Mesenchymal stem cell (in vitro differentiated cells and primary cell): ENCODE measurements around the gene DCLRE1C.

ENCODE experiments used
- DNase-seq: peaks from one replicate; pipeline ENCODE4 v3.0.0-alpha.2; 2013
- H2AFZ ChIP-seq: one replicate; pipeline ENCODE4 v1.6.1; 2013; ENCODE audit warnings: low read depth, mild to moderate bottlenecking, control low read depth, inconsistent platforms, low read length, moderate library complexity
- H2AK5ac ChIP-seq: 2 replicates; pipeline ENCODE4 v1.6.1; 2013; ENCODE audit warnings: low read length, moderate library complexity, mild to moderate bottlenecking, inconsistent platforms; ENCODE audit not compliant: severe bottlenecking
- H2BK120ac ChIP-seq: one replicate; pipeline ENCODE4 v1.6.1; 2013; ENCODE audit warnings: low read depth, mild to moderate bottlenecking, inconsistent platforms, low read length, moderate library complexity
- H2BK12ac ChIP-seq, 2 experiments: one replicate each; pipeline ENCODE4 v1.6.1; 2013; ENCODE audit warnings: inconsistent platforms in 2 of 2, low read length in 2 of 2, mild to moderate bottlenecking in 2 of 2, moderate library complexity in 2 of 2, control low read depth in 1 of 2
- H2BK15ac ChIP-seq: one replicate; pipeline ENCODE4 v1.6.1; 2013; ENCODE audit warnings: mild to moderate bottlenecking, low read depth, inconsistent platforms; ENCODE audit not compliant: poor library complexity, severe bottlenecking
- H2BK5ac ChIP-seq: 2 replicates; pipeline ENCODE4 v1.6.1; 2013; ENCODE audit warnings: low read depth, mild to moderate bottlenecking, low read length, control low read depth, inconsistent platforms; ENCODE audit not compliant: poor library complexity, severe bottlenecking
- H3K14ac ChIP-seq, 2 experiments: one replicate each; pipeline ENCODE4 v1.6.1; 2013; ENCODE audit warnings: inconsistent platforms in 2 of 2, low read length in 2 of 2, control low read depth in 1 of 2, mild to moderate bottlenecking in 1 of 2, moderate library complexity in 1 of 2
- H3K18ac ChIP-seq, 2 experiments: one replicate each; pipeline ENCODE4 v1.6.1; 2013; ENCODE audit warnings: inconsistent platforms in 2 of 2, low read length in 2 of 2, control low read depth in 1 of 2, low read depth in 1 of 2, mild to moderate bottlenecking in 1 of 2
- H3K23ac ChIP-seq, 2 experiments: one replicate each; pipeline ENCODE4 v1.6.1; 2013; ENCODE audit warnings: inconsistent platforms in 2 of 2, low read length in 2 of 2, mild to moderate bottlenecking in 2 of 2, moderate library complexity in 2 of 2, control low read depth in 1 of 2
- H3K27ac ChIP-seq: 2 replicates; pipeline ENCODE4 v1.5.1; 2013; ENCODE audit warnings: mild to moderate bottlenecking, moderate library complexity, low read length, control low read depth, inconsistent platforms; ENCODE audit not compliant: poor library complexity, severe bottlenecking
- H3K27me3 ChIP-seq, 2 experiments: 2 replicates each; pipeline versions ENCODE4 v1.6.1 to v1.7.0; 2013; ENCODE audit warnings: low read length in 2 of 2, mild to moderate bottlenecking in 2 of 2, moderate library complexity in 2 of 2, control low read depth in 1 of 2, inconsistent platforms in 1 of 2; ENCODE audit not compliant: control insufficient read depth in 1 of 2, insufficient read depth in 1 of 2
- H3K36me3 ChIP-seq, 2 experiments: 2 replicates each; pipeline versions ENCODE4 v1.6.1 to v1.7.0; 2013; ENCODE audit warnings: low read length in 2 of 2, control low read depth in 1 of 2, inconsistent platforms in 1 of 2, low read depth in 1 of 2, mild to moderate bottlenecking in 1 of 2; ENCODE audit not compliant: insufficient read depth in 2 of 2, control insufficient read depth in 1 of 2
- H3K4ac ChIP-seq, 2 experiments: one replicate each; pipeline ENCODE4 v1.6.1; 2013; ENCODE audit warnings: inconsistent platforms in 2 of 2, low read length in 2 of 2, mild to moderate bottlenecking in 2 of 2, moderate library complexity in 2 of 2, control low read depth in 1 of 2, low read depth in 1 of 2
- H3K4me1 ChIP-seq: 2 replicates; pipeline ENCODE4 v1.6.1; 2013; ENCODE audit warnings: low read depth, low read length, control low read depth; ENCODE audit not compliant: control insufficient read depth, insufficient read depth
- H3K4me2 ChIP-seq: 2 replicates; pipeline ENCODE4 v1.6.1; 2013; ENCODE audit warnings: low read length, mild to moderate bottlenecking, inconsistent platforms; ENCODE audit not compliant: poor library complexity, severe bottlenecking
- H3K4me3 ChIP-seq, 2 experiments: 2 replicates each; pipeline versions ENCODE4 v1.5.1 to v1.7.0; 2013; ENCODE audit warnings: low read length in 2 of 2, mild to moderate bottlenecking in 2 of 2, control low read depth in 1 of 2, low read depth in 1 of 2; ENCODE audit not compliant: insufficient read depth in 1 of 2
- H3K79me1 ChIP-seq: replicated peaks from 2 replicates; pipeline ENCODE4 v1.6.1; 2013; ENCODE audit warnings: mild to moderate bottlenecking, control low read depth, low read length, inconsistent platforms; ENCODE audit not compliant: poor library complexity, severe bottlenecking
- H3K9ac ChIP-seq: 2 replicates; pipeline ENCODE4 v1.7.0; 2013; ENCODE audit warnings: mild to moderate bottlenecking, low read length, moderate library complexity
- H3K9me3 ChIP-seq: 2 replicates; pipeline ENCODE4 v1.7.0; 2013; ENCODE audit warnings: mild to moderate bottlenecking, low read length; ENCODE audit not compliant: control insufficient read depth
- H4K8ac ChIP-seq: one replicate; pipeline ENCODE4 v1.6.1; 2013; ENCODE audit warnings: inconsistent platforms, mild to moderate bottlenecking, low read length, moderate library complexity
- H4K91ac ChIP-seq: one replicate; pipeline ENCODE4 v1.6.1; 2013; ENCODE audit warnings: mild to moderate bottlenecking, low read length, inconsistent platforms
- WGBS: methylation state at CpG from one replicate; pipeline ENCODE4 v1.1.7; 2013; ENCODE audit warnings: mixed read lengths; 5-methylcytosine and 5-hydroxymethylcytosine counted together

DCLRE1C gene

DNA sequence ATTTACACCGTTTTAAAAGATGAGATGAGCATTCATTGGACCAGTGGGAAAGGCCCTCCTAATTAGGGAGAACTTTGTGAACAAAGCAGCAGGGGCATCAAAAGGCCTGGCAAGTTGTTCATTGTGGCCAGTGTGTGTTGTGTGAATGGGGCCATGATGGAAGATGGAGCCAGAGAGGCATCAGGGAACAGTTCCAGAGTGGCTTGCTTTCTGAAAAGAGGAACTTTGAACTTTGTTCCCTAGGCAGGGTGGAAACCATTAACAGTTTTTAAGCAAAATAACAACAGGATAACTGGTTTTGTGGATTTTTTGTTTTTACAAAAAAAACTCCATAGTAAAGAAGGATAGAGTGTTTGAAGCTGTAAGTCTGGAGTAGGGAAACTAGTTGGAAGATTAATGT lies 62.7 kb downstream of the DCLRE1C start:
- Histone ChIP-seq H3K9me3 (no peaks in the 10 kb centered on the region), H3K79me1 (peaks cover 21% of the 10 kb centered on the region), H4K8ac (no peak overlapping the region), H3K18ac (no peak overlapping the region), H3K9ac (no peak overlapping the region), H4K91ac (no peak overlapping the region), H3K4me1 (no peaks in the 10 kb centered on the region), H2AFZ (no peak overlapping the region), H3K4me3 (no peak overlapping the region), H3K27ac (no peak overlapping the region), H2BK15ac (no peak overlapping the region), H3K14ac (no peak overlapping the region), H3K23ac (no peak overlapping the region), H2BK120ac (no peak overlapping the region), H3K36me3 (peaks cover 0 to 7% of the 10 kb centered on the region in 2 experiments), H2BK5ac (no peak overlapping the region), H3K4ac (no peak overlapping the region), H2AK5ac (no peak overlapping the region), H3K27me3 (no peaks in the 10 kb centered on the region), H3K4me2 (no peak overlapping the region), H2BK12ac (no peak overlapping the region)
- 93% methylated on average over 1 of the region's 1 CpG for WGBS
- DNase-seq = no peak

DNA sequence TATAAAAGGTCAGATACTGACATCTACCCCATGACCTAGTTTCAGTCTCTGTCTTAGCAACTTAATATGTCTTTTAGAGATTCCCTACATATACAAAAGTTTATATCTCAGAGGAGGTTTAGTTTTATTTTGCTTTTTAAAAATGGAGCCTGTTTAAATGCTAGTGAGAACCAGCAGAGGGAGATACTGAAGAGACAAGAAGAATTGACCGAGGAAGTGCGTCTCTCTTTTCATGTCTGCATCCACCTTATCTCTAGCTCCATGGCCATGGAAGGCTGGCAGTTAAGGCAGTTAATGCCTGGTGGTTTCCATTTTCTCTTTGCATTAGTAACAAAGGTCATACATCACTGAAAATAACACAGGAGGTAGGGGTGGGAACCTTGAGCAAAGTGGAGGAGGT lies 64.6 kb downstream of the DCLRE1C start:
- DNase-seq = peak; percentile 22
- H2AK5ac ChIP-seq = no peak overlapping the region
- no peaks in the 10 kb centered on the region for H3K27me3 ChIP-seq
- no peak overlapping the region for H3K27ac ChIP-seq
- H3K4ac ChIP-seq = no peak overlapping the region
- H3K4me3 ChIP-seq = no peak overlapping the region
- peaks cover 22% of the 10 kb centered on the region for H3K79me1 ChIP-seq
- H2AFZ ChIP-seq = no peak overlapping the region
- H3K9me3 ChIP-seq = no peaks in the 10 kb centered on the region
- H2BK5ac ChIP-seq = no peak overlapping the region
- H2BK120ac ChIP-seq = no peak overlapping the region
- WGBS = no CpG with 5 or more reads among the region's 2 CpGs
- H3K9ac ChIP-seq = no peak overlapping the region
- H4K91ac ChIP-seq = no peak overlapping the region
- no peak overlapping the region for H3K4me2 ChIP-seq
- H3K4me1 ChIP-seq = no peaks in the 10 kb centered on the region
- H2BK15ac ChIP-seq = no peak overlapping the region
- H2BK12ac ChIP-seq = no peak overlapping the region
- no peak overlapping the region for H4K8ac ChIP-seq
- H3K14ac ChIP-seq = no peak overlapping the region
- no peak overlapping the region for H3K23ac ChIP-seq
- peaks cover 0 to 9% of the 10 kb centered on the region in 2 experiments for H3K36me3 ChIP-seq
- no peak overlapping the region for H3K18ac ChIP-seq

DNA sequence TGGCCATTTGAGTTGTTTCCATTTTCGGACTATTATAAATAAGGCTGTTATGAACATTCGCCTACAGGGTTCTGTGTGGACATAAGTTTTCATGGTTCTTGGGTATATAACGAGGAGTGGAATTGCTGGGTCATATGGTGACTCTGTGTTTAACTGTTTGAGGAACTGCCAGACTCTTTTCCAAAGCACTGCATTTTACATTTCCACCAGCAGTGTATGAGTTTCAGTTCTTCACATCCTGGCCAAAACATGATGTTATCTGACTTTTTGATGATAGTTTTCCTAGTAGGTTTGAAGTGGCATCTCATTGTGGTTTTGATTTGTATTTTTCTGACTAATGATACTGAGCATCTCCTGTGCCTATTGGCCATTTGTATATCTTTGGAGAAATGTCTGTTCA lies 69.8 kb downstream of the DCLRE1C start:
- H3K9ac ChIP-seq = no peak overlapping the region
- H2BK120ac ChIP-seq = no peak overlapping the region
- DNase-seq = no peak
- H3K27ac ChIP-seq = no peak overlapping the region
- H3K14ac ChIP-seq = no peak overlapping the region
- H3K4me2 ChIP-seq = no peak overlapping the region
- no peaks in the 10 kb centered on the region for H3K9me3 ChIP-seq
- H2AFZ ChIP-seq = no peak overlapping the region
- no peaks in the 10 kb centered on the region for H3K4me1 ChIP-seq
- H2AK5ac ChIP-seq = no peak overlapping the region
- H4K91ac ChIP-seq = no peak overlapping the region
- H3K4me3 ChIP-seq = no peak overlapping the region
- H3K79me1 ChIP-seq = peaks cover 25% of the 10 kb centered on the region
- H4K8ac ChIP-seq = no peak overlapping the region
- no peak overlapping the region for H2BK12ac ChIP-seq
- no peak overlapping the region for H2BK5ac ChIP-seq
- H3K4ac ChIP-seq = no peak overlapping the region
- H3K23ac ChIP-seq = no peak overlapping the region
- H3K27me3 ChIP-seq = no peaks in the 10 kb centered on the region
- peaks cover 0 to 9% of the 10 kb centered on the region in 2 experiments for H3K36me3 ChIP-seq
- WGBS = 93% methylated on average over 3 of the region's 3 CpGs
- H2BK15ac ChIP-seq = no peak overlapping the region
- H3K18ac ChIP-seq = no peak overlapping the region

DNA sequence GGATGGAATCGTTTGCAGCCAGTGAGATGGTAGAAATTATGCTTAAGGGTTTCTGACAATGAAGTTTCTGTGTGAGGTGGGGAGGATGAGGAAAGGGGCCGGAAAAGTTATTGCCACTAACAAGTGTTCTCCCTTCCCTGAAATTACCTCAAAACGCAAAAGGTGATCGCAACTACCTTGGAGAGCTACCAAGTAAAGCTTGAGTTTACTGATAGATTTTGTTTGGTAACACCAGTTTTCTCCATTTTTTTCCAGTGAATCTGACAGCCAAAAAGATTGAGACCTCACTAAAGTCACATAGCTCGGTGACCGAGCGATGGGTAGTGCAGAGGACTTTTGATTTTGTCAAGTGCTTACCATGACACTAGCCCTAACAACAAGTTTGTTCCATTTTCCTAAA lies 73.7 kb downstream of the DCLRE1C start:
- no peak overlapping the region for H2AK5ac ChIP-seq
- H3K4ac ChIP-seq = no peak overlapping the region
- peak; percentile 24 for DNase-seq
- WGBS = 56% methylated on average over 7 of the region's 7 CpGs
- H3K79me1 ChIP-seq = peaks cover 21% of the 10 kb centered on the region
- peak overlapping the region in 1 of 2 experiments; percentile 88 for H3K4me3 ChIP-seq
- no peak overlapping the region for H2BK15ac ChIP-seq
- no peaks in the 10 kb centered on the region for H3K27me3 ChIP-seq
- H4K8ac ChIP-seq = no peak overlapping the region
- H3K23ac ChIP-seq = no peak overlapping the region
- no peaks in the 10 kb centered on the region for H3K9me3 ChIP-seq
- H2BK120ac ChIP-seq = no peak overlapping the region
- peak overlapping the region; percentile 78 for H3K4me2 ChIP-seq
- no peak overlapping the region for H2BK12ac ChIP-seq
- H3K18ac ChIP-seq = no peak overlapping the region
- no peak overlapping the region for H3K14ac ChIP-seq
- peaks cover 7% of the 10 kb centered on the region for H3K4me1 ChIP-seq
- peaks cover 0 to 4% of the 10 kb centered on the region in 2 experiments for H3K36me3 ChIP-seq
- no peak overlapping the region for H2AFZ ChIP-seq
- H3K9ac ChIP-seq = peak overlapping the region; percentile 99
- H4K91ac ChIP-seq = no peak overlapping the region
- H2BK5ac ChIP-seq = no peak overlapping the region
- no peak overlapping the region for H3K27ac ChIP-seq
